Measurements from ENCODE around the gene ARHGAP24.

The ARHGAP24 gene

GRCh38 chr4:85520765-85521749 is 46.1 kb downstream of the ARHGAP24 start:
- no peak for DNase-seq

GRCh38 chr4:85522277-85522676 is 47.3 kb downstream of the ARHGAP24 start:
- DNase-seq: no peak

GRCh38 chr4:85522836-85523235 is 47.9 kb downstream of the ARHGAP24 start:
- DNase-seq: no peak

GRCh38 chr4:85527815-85528214 is 52.9 kb downstream of the ARHGAP24 start:
- no peak for DNase-seq

GRCh38 chr4:85531560-85532341 is 56.8 kb downstream of the ARHGAP24 start:
- no peak for DNase-seq

- DNase-seq: no peak
These were observed 59.2 kb downstream of the ARHGAP24 start for GRCh38 chr4:85534120-85534519.

- no peak for DNase-seq
These were observed 68.9 kb downstream of the ARHGAP24 start for GRCh38 chr4:85543832-85544231.

- DNase-seq: no peak
These were observed 69.8 kb downstream of the ARHGAP24 start for GRCh38 chr4:85544751-85545150.

- DNase-seq: no peak
These were observed 73.2 kb downstream of the ARHGAP24 start for GRCh38 chr4:85548116-85548515.

GRCh38 chr4:85548841-85549240 is 73.9 kb downstream of the ARHGAP24 start:
- no peak for DNase-seq

GRCh38 chr4:85555206-85555605 is 80.3 kb downstream of the ARHGAP24 start:
- no peak for DNase-seq

GRCh38 chr4:85556283-85556682 is 81.3 kb downstream of the ARHGAP24 start:
- no peak for DNase-seq

GRCh38 chr4:85557016-85557901 is 82.3 kb downstream of the ARHGAP24 start:
- DNase-seq: no peak

- DNase-seq: no peak
These were observed 91.0 kb downstream of the ARHGAP24 start for GRCh38 chr4:85565761-85566480.

- no peak for DNase-seq
These were observed 94.9 kb downstream of the ARHGAP24 start for GRCh38 chr4:85569730-85570299.

- DNase-seq: no peak
These were observed 95.4 kb downstream of the ARHGAP24 start for GRCh38 chr4:85570388-85570787.

GRCh38 chr4:85571008-85571407 is 96.1 kb downstream of the ARHGAP24 start:
- no peak for DNase-seq

- DNase-seq: no peak
These were observed 98.3 kb downstream of the ARHGAP24 start for GRCh38 chr4:85573270-85573669.

GRCh38 chr4:85577307-85577706 is 102.4 kb downstream of the ARHGAP24 start:
- DNase-seq: no peak

GRCh38 chr4:85579942-85580341 is 105.0 kb downstream of the ARHGAP24 start:
- DNase-seq: no peak

- DNase-seq: no peak
These were observed 105.5 kb downstream of the ARHGAP24 start for GRCh38 chr4:85580489-85580888.

- DNase-seq: no peak
These were observed 113.0 kb downstream of the ARHGAP24 start for GRCh38 chr4:85587952-85588351.
